HEK293T (cell line): ENCODE data around the gene NRG2.

Experiments used
- FOXM1 ChIP-seq: fragments of 450-650 bp; IDR thresholded peaks from 2 replicates; pipeline ENCODE4 v1.6.1; 2017; ENCODE audit warnings: mild to moderate bottlenecking, borderline replicate concordance
- TARDBP ChIP-seq: fragments of 450-650 bp; IDR thresholded peaks from 2 replicates; pipeline ENCODE4 v1.6.1; 2016

GRCh38 chr5:139919308-139919707, 123.8 kb downstream of the NRG2 start:
- TF ChIP-seq FOXM1, result no peak
- no peak for TF ChIP-seq TARDBP
